ENCODE data around the gene NME8. TPM values are rescaled to one million over a fixed set of nuclear protein-coding genes. Genes with fewer than 3 reads are reported as not detected.

The NME8 gene
- total and polyA plus RNA-seq, 2 donors (not counting 1 experiment from before 2014, with no cell fraction given) = not detected

GRCh38 chr7:37901236-37901827 is 52.9 kb downstream of the NME8 start:
- TF ChIP-seq EZH2 (IDR thresholded peaks at IDR 0.05; ENCODE audit: borderline replicate concordance, insufficient read depth, low read depth, low read length, poor library complexity, severe bottlenecking) = no peak
- TF ChIP-seq CTCF (IDR thresholded peaks at IDR 0.05) = peak; percentile 46
- ATAC-seq (ENCODE audit: low read depth) = no peak
- ChIA-PET CTCF (interaction anchor here (0.7 kb wide), 3 partner anchors 131 to 473 kb away, joined by 3 to 4 read pairs (median 3); no protein-coding TSS in a partner anchor), POLR2A (no interaction called here)
- Histone ChIP-seq H3K79me2 (ENCODE audit: control insufficient read depth, insufficient read depth, low read length) (no peaks in the 10 kb centered on the region), H3K9me3 (ENCODE audit: control extremely low read depth in 1 of 3, control insufficient read depth in 2 of 3, insufficient read depth in 1 of 3, low read length in 2 of 3) (no peaks in the 10 kb centered on the region), H3K9ac (ENCODE audit: low read length) (no peak overlapping the region), H3K4me2 (replicated peaks; ENCODE audit: low read depth, low read length, poor library complexity, severe bottlenecking) (no peak overlapping the region), H3K4me3 (ENCODE audit: control extremely low read depth in 1 of 5, extremely low read depth in 1 of 5, insufficient read depth in 1 of 5, low read depth in 2 of 5, low read length in 4 of 5) (no peak overlapping the region), H3K27ac (ENCODE audit: low read length in 2 of 2) (no peak overlapping the region), H4K20me1 (ENCODE audit: control insufficient read depth, insufficient read depth, low read length, poor library complexity, severe bottlenecking) (no peaks in the 10 kb centered on the region), H3K4me1 (ENCODE audit: control insufficient read depth in 2 of 2, insufficient read depth in 2 of 2, low read length in 2 of 2) (no peaks in the 10 kb centered on the region), H3K27me3 (replicated peaks in 1 of 4; ENCODE audit: control extremely low read depth in 1 of 4, control insufficient read depth in 3 of 4, insufficient read depth in 4 of 4, low read length in 3 of 4) (no peaks in the 10 kb centered on the region), H2AFZ (ENCODE audit: insufficient read depth, low read depth, low read length, poor library complexity, severe bottlenecking) (no peak overlapping the region), H3K36me3 (replicated peaks in 1 of 2; ENCODE audit: control extremely low read depth in 1 of 2, control insufficient read depth in 1 of 2, extremely low read depth in 1 of 2, insufficient read depth in 2 of 2, low read length in 1 of 2) (no peaks in the 10 kb centered on the region)
- intact Hi-C loops (cut with micrococcal nuclease) = no loop called here
- H3K9me3 Mint-ChIP-seq (ENCODE audit: insufficient read depth) = no peaks in the 10 kb centered on the region
- H3K4me3 Mint-ChIP-seq = no peak overlapping the region
- DNase-seq = peak; percentile 23
- H3K4me1 Mint-ChIP-seq = no peaks in the 10 kb centered on the region
- H3K27ac Mint-ChIP-seq = no peak overlapping the region
- 50% methylated on average over 3 of the region's 6 CpGs for WGBS (ENCODE audit: insufficient coverage)
- peaks cover 21% of the 10 kb centered on the region for H3K27me3 Mint-ChIP-seq

- Histone ChIP-seq H2AFZ (ENCODE audit: insufficient read depth, low read depth, low read length, poor library complexity, severe bottlenecking) (no peak overlapping the region), H4K20me1 (ENCODE audit: control insufficient read depth, insufficient read depth, low read length, poor library complexity, severe bottlenecking) (no peaks in the 10 kb centered on the region), H3K79me2 (ENCODE audit: control insufficient read depth, insufficient read depth, low read length) (no peaks in the 10 kb centered on the region), H3K9ac (ENCODE audit: low read length) (no peak overlapping the region), H3K27ac (ENCODE audit: low read length in 2 of 2) (no peak overlapping the region), H3K4me2 (replicated peaks; ENCODE audit: low read depth, low read length, poor library complexity, severe bottlenecking) (no peak overlapping the region), H3K4me1 (ENCODE audit: control insufficient read depth in 2 of 2, insufficient read depth in 2 of 2, low read length in 2 of 2) (no peaks in the 10 kb centered on the region), H3K27me3 (replicated peaks in 1 of 4; ENCODE audit: control extremely low read depth in 1 of 4, control insufficient read depth in 3 of 4, insufficient read depth in 4 of 4, low read length in 3 of 4) (no peaks in the 10 kb centered on the region), H3K9me3 (ENCODE audit: control extremely low read depth in 1 of 3, control insufficient read depth in 2 of 3, insufficient read depth in 1 of 3, low read length in 2 of 3) (no peaks in the 10 kb centered on the region), H3K36me3 (replicated peaks in 1 of 2; ENCODE audit: control extremely low read depth in 1 of 2, control insufficient read depth in 1 of 2, extremely low read depth in 1 of 2, insufficient read depth in 2 of 2, low read length in 1 of 2) (no peaks in the 10 kb centered on the region), H3K4me3 (ENCODE audit: control extremely low read depth in 1 of 5, extremely low read depth in 1 of 5, insufficient read depth in 1 of 5, low read depth in 2 of 5, low read length in 4 of 5) (no peak overlapping the region)
- Mint-ChIP-seq H3K27ac (no peak overlapping the region), H3K27me3 (peaks cover 21% of the 10 kb centered on the region), H3K4me1 (no peaks in the 10 kb centered on the region), H3K9me3 (ENCODE audit: insufficient read depth) (no peaks in the 10 kb centered on the region), H3K4me3 (no peak overlapping the region)
- WGBS (ENCODE audit: insufficient coverage) = 90% methylated on average over 2 of the region's 2 CpGs
- CTCF ChIA-PET = interaction anchor here (0.7 to 1.0 kb wide), 4 partner anchors 12 to 472 kb away, joined by 3 to 4 read pairs (median 3); no protein-coding TSS in a partner anchor
- intact Hi-C loops (cut with micrococcal nuclease) = no loop called here
- DNase-seq = no peak
- no peak for TF ChIP-seq EZH2 (IDR thresholded peaks at IDR 0.05; ENCODE audit: borderline replicate concordance, insufficient read depth, low read depth, low read length, poor library complexity, severe bottlenecking)
- TF ChIP-seq CTCF (IDR thresholded peaks at IDR 0.05) = no peak
- POLR2A ChIA-PET = no interaction called here
- no peak for ATAC-seq (ENCODE audit: low read depth)
Observed at GRCh38 chr7:37901890-37902524, 53.6 kb downstream of the NME8 start.
